Activated T-helper 1 cell treated with anti-CD3 and anti-CD28 coated beads, Interleukin-12 subunit alpha, Interleukin-12 subunit beta, Interleukin-2, Interleukin-4 antibody, amounts not matched to agents 30 ng/mL and 10 ng/mL and 1 ng/mL, durations not matched to agents 14 hours and 24 hours and 36 hours (primary cell): ENCODE measurements around the gene METTL25. TPM values are rescaled to one million over a fixed set of nuclear protein-coding genes. Genes with fewer than 3 reads are reported as not detected.
A peak's percentile ranks its signal among the peaks of the same experiment; 100 is the strongest.

Experiments
- DNase-seq: peaks from one replicate; pipeline ENCODE4 v3.0.0; 2021; ENCODE audit warnings: low spot score
- H3K27ac Mint-ChIP-seq: one replicate; pipeline ENCODE4 v1.8.0; 2021; ENCODE audit warnings: mild to moderate bottlenecking, mixed read lengths
- H3K27me3 Mint-ChIP-seq: one replicate; pipeline ENCODE4 v1.8.0; 2022; ENCODE audit warnings: mild to moderate bottlenecking, moderate library complexity, mixed read lengths; ENCODE audit not compliant: insufficient read depth
- H3K36me3 Mint-ChIP-seq: one replicate; pipeline ENCODE4 v1.8.0; 2021; ENCODE audit warnings: low read depth, mixed read lengths
- H3K4me1 Mint-ChIP-seq: one replicate; pipeline ENCODE4 v1.8.0; 2021; ENCODE audit warnings: low read depth, mixed read lengths
- H3K4me3 Mint-ChIP-seq: one replicate; pipeline ENCODE4 v1.8.0; 2021; ENCODE audit warnings: mild to moderate bottlenecking, moderate library complexity, mixed read lengths
- H3K9me3 Mint-ChIP-seq: one replicate; pipeline ENCODE4 v1.8.0; 2021; ENCODE audit warnings: mixed read lengths
- intact Hi-C: fragments of 100-400 bp; cut with micrococcal nuclease; formaldehyde crosslinking; loops from one replicate; pipeline ENCODE4 v1.15.1; 2024
- total RNA-seq: library from RNA; stranded (reverse); gene quantifications from 2 replicates; pipeline ENCODE4 v1.2.3, GENCODE V29; 2022

Gene METTL25
- 6.9 and 8.4 TPM in 2 replicates for total RNA-seq

- Mint-ChIP-seq H3K27me3 (no peaks in the 10 kb centered on the region), H3K36me3 (peaks cover 28% of the 10 kb centered on the region), H3K4me3 (peak within 1 kb of the TSS; percentile 94), H3K4me1 (peaks cover 53% of the 10 kb centered on the region), H3K27ac (peak within 1 kb of the TSS; percentile 98), H3K9me3 (peaks cover 3% of the 10 kb centered on the region)
- peak; percentile 94 for DNase-seq
- intact Hi-C loops, result loop anchor here (1.0 to 2.0 kb wide), 2 partner anchors 329 to 714 kb away; no protein-coding TSS in a partner anchor
Measured at GRCh38 chr12:82358200-82359114, at the start of gene METTL25, which contains the start of gene CCDC59. TSS of gene METTL25 (plus strand) at chr12:82358529. CDS start at chr12:82358566, 37 bp downstream. TSS of gene CCDC59 (minus strand) at chr12:82358387. CDS start at chr12:82358376, 11 bp downstream.

GRCh38 chr12:82314406-82314892 lies 43.9 kb upstream of the METTL25 start:
- Mint-ChIP-seq H3K27me3 (peaks cover 4% of the 10 kb centered on the region), H3K4me1 (no peaks in the 10 kb centered on the region), H3K4me3 (no peak overlapping the region), H3K36me3 (no peaks in the 10 kb centered on the region), H3K27ac (no peak overlapping the region), H3K9me3 (no peaks in the 10 kb centered on the region)
- intact Hi-C loops, result no loop called here
- DNase-seq, result no peak

GRCh38 chr12:82319276-82319675 lies 39.1 kb upstream of the METTL25 start:
- H3K27me3 Mint-ChIP-seq, result peaks cover 5% of the 10 kb centered on the region
- H3K4me1 Mint-ChIP-seq, result no peaks in the 10 kb centered on the region
- no peak for DNase-seq
- H3K9me3 Mint-ChIP-seq, result no peaks in the 10 kb centered on the region
- intact Hi-C loops, result no loop called here
- no peak overlapping the region for H3K27ac Mint-ChIP-seq
- H3K36me3 Mint-ChIP-seq, result no peaks in the 10 kb centered on the region
- no peak overlapping the region for H3K4me3 Mint-ChIP-seq

GRCh38 chr12:82325540-82326336 lies 32.6 kb upstream of the METTL25 start:
- Mint-ChIP-seq H3K9me3 (no peaks in the 10 kb centered on the region), H3K27me3 (peaks cover 3% of the 10 kb centered on the region), H3K4me1 (no peaks in the 10 kb centered on the region), H3K36me3 (no peaks in the 10 kb centered on the region), H3K4me3 (no peak overlapping the region), H3K27ac (no peak overlapping the region)
- no peak for DNase-seq
- intact Hi-C loops, result no loop called here

GRCh38 chr12:82326905-82327503 lies 31.3 kb upstream of the METTL25 start:
- H3K4me3 Mint-ChIP-seq, result no peak overlapping the region
- H3K27ac Mint-ChIP-seq, result no peak overlapping the region
- H3K9me3 Mint-ChIP-seq, result no peaks in the 10 kb centered on the region
- peaks cover 3% of the 10 kb centered on the region for H3K27me3 Mint-ChIP-seq
- H3K36me3 Mint-ChIP-seq, result no peaks in the 10 kb centered on the region
- intact Hi-C loops, result loop anchor here (1.0 kb wide), 1 partner anchor 683 kb away; no protein-coding TSS in a partner anchor
- no peak for DNase-seq
- no peaks in the 10 kb centered on the region for H3K4me1 Mint-ChIP-seq

- Mint-ChIP-seq H3K27me3 (peaks cover 3% of the 10 kb centered on the region), H3K36me3 (no peaks in the 10 kb centered on the region), H3K4me3 (no peak overlapping the region), H3K27ac (no peak overlapping the region), H3K9me3 (no peaks in the 10 kb centered on the region), H3K4me1 (no peaks in the 10 kb centered on the region)
- intact Hi-C loops, result loop anchor here (1.0 kb wide), 1 partner anchor 684 kb away; no protein-coding TSS in a partner anchor
- no peak for DNase-seq
Measured at GRCh38 chr12:82327861-82328260, 30.5 kb upstream of the METTL25 start.

- no peaks in the 10 kb centered on the region for H3K27me3 Mint-ChIP-seq
- H3K36me3 Mint-ChIP-seq, result no peaks in the 10 kb centered on the region
- H3K4me3 Mint-ChIP-seq, result no peak overlapping the region
- H3K9me3 Mint-ChIP-seq, result no peaks in the 10 kb centered on the region
- intact Hi-C loops, result no loop called here
- no peaks in the 10 kb centered on the region for H3K4me1 Mint-ChIP-seq
- no peak for DNase-seq
- H3K27ac Mint-ChIP-seq, result no peak overlapping the region
Measured at GRCh38 chr12:82329508-82329907, 28.8 kb upstream of the METTL25 start.

- no peak for DNase-seq
- no peak overlapping the region for H3K27ac Mint-ChIP-seq
- H3K4me3 Mint-ChIP-seq, result no peak overlapping the region
- H3K27me3 Mint-ChIP-seq, result no peaks in the 10 kb centered on the region
- H3K36me3 Mint-ChIP-seq, result peaks cover 19% of the 10 kb centered on the region
- H3K4me1 Mint-ChIP-seq, result peaks cover 6% of the 10 kb centered on the region
- no peaks in the 10 kb centered on the region for H3K9me3 Mint-ChIP-seq
- intact Hi-C loops, result no loop called here
Measured at GRCh38 chr12:82350161-82350560, 8.2 kb upstream of the METTL25 start.

GRCh38 chr12:82351390-82351789 lies 6.9 kb upstream of the METTL25 start:
- no peak overlapping the region for H3K4me3 Mint-ChIP-seq
- H3K4me1 Mint-ChIP-seq, result peaks cover 18% of the 10 kb centered on the region
- no peak overlapping the region for H3K27ac Mint-ChIP-seq
- H3K36me3 Mint-ChIP-seq, result peaks cover 24% of the 10 kb centered on the region
- intact Hi-C loops, result no loop called here
- DNase-seq, result no peak
- H3K9me3 Mint-ChIP-seq, result no peaks in the 10 kb centered on the region
- no peaks in the 10 kb centered on the region for H3K27me3 Mint-ChIP-seq

GRCh38 chr12:82357340-82357739 lies 989 bp upstream of the METTL25 start:
- Mint-ChIP-seq H3K36me3 (peaks cover 32% of the 10 kb centered on the region), H3K4me1 (peaks cover 53% of the 10 kb centered on the region), H3K9me3 (peaks cover 3% of the 10 kb centered on the region), H3K27me3 (no peaks in the 10 kb centered on the region), H3K4me3 (peak overlapping the region; percentile 94), H3K27ac (peak overlapping the region; percentile 98)
- no peak for DNase-seq
- intact Hi-C loops, result no loop called here

- Mint-ChIP-seq H3K9me3 (peaks cover 3% of the 10 kb centered on the region), H3K4me1 (peaks cover 53% of the 10 kb centered on the region), H3K27me3 (no peaks in the 10 kb centered on the region), H3K27ac (peak overlapping the region; percentile 98), H3K4me3 (peak overlapping the region; percentile 94), H3K36me3 (peaks cover 32% of the 10 kb centered on the region)
- intact Hi-C loops, result loop anchor here (1.0 to 2.0 kb wide), 2 partner anchors 329 to 713 kb away; no protein-coding TSS in a partner anchor
- no peak for DNase-seq
Measured at GRCh38 chr12:82357845-82358199, 507 bp upstream of the METTL25 start.

- intact Hi-C loops, result loop anchor here (2.0 kb wide), 1 partner anchor 714 kb away; no protein-coding TSS in a partner anchor
- no peak for DNase-seq
- Mint-ChIP-seq H3K4me3 (peak overlapping the region; percentile 94), H3K27ac (peak overlapping the region; percentile 98), H3K4me1 (peaks cover 53% of the 10 kb centered on the region), H3K27me3 (no peaks in the 10 kb centered on the region), H3K36me3 (peaks cover 26% of the 10 kb centered on the region), H3K9me3 (peaks cover 3% of the 10 kb centered on the region)
Measured at GRCh38 chr12:82359115-82359478, 768 bp downstream of the METTL25 start.
